ENCODE measurements around the gene NFATC1. TPM values are rescaled to one million over a fixed set of nuclear protein-coding genes. Genes with fewer than 3 reads are reported as not detected.
A peak's percentile ranks its signal among the peaks of the same experiment; 100 is the strongest.
"Not testable (repeated sequence)": the region's sequence is repeated elsewhere in the genome, so short reads cannot be mapped to it uniquely, and the experiment has no call there.

NFATC1 gene
- total RNA-seq, 2 experiments from 2014 or later = 77.8 to 79.4 TPM

DNA sequence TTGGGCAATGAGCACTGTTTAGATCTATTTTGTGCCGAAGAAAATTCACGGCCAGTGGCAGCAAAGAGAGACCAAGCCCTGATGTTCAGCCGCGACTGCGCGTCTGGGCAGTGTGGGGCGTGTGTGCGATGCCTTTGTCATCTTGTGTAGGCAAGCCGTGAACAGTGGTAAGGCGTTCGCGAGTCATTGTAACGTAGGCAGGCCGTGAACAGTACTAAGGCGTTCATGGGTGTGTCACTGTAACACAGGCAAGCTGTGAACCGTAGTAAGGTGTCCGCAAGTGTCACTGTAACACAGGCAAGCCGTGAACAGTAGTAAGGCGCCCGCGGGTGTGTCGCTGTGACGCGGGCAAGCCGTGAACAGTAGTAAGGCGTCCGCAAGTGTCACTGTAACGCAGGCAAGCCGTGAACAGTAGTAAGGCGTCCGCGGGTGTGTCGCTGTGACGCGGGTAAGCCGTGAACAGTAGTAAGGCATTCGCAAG is 99.9 kb downstream of the NFATC1 start:
- intact Hi-C loops (cut with micrococcal nuclease) = no loop called here
- no peak for DNase-seq
- CTCF ChIA-PET = no interaction called here
- H3K4me3 Mint-ChIP-seq = no peak overlapping the region
- H3K9me3 Mint-ChIP-seq = peaks cover 32% of the 10 kb centered on the region
- no peaks in the 10 kb centered on the region for H3K27me3 Mint-ChIP-seq (ENCODE audit: low read depth)
- H3K4me1 Mint-ChIP-seq (ENCODE audit: low read depth) = peaks cover 27% of the 10 kb centered on the region
- H3K36me3 Mint-ChIP-seq (ENCODE audit: low read depth) = peaks cover 61% of the 10 kb centered on the region
- no peak overlapping the region for H3K27ac Mint-ChIP-seq

DNA sequence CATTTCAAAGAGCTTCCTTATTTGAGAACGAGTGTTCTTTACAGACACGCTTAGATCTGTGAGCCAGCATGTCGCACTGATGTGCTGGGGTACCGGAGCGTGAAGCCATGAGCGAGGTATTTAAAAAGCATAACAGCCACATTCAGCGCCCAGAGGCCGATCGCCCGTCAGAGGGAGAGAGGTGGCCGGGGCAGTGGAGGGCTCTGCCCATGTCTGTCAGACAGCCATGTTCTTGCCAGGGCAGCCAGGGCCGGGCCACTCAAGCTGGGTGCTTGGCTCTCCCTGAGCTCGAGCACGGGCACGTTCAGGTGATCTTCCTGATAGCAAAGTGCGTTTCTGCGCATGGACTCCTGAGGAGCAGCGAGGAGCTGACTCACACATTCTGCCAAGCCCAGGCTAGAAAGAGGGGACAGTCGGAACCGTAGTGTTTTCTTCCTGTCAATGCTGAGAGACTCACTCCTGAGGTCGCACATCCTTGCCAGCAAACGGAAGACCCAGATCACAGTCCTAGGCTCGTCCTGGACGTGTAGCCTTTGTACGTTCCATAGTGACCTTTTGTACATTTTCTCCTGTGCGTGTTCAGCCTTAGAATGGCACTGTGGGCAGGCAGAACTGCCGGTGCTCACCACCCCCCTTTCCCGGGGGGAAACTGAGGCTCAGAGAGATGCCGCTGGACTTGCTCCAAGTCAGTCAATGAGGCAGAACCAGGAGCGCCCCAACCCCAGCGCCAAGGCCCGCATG is 100.7 kb downstream of the NFATC1 start:
- Mint-ChIP-seq H3K27ac (no peak overlapping the region), H3K4me1 (ENCODE audit: low read depth) (peaks cover 20% of the 10 kb centered on the region), H3K36me3 (ENCODE audit: low read depth) (peaks cover 61% of the 10 kb centered on the region), H3K4me3 (no peak overlapping the region), H3K9me3 (peaks cover 32% of the 10 kb centered on the region), H3K27me3 (ENCODE audit: low read depth) (no peaks in the 10 kb centered on the region)
- CTCF ChIA-PET = no interaction called here
- DNase-seq = no peak
- intact Hi-C loops (cut with micrococcal nuclease) = no loop called here

DNA sequence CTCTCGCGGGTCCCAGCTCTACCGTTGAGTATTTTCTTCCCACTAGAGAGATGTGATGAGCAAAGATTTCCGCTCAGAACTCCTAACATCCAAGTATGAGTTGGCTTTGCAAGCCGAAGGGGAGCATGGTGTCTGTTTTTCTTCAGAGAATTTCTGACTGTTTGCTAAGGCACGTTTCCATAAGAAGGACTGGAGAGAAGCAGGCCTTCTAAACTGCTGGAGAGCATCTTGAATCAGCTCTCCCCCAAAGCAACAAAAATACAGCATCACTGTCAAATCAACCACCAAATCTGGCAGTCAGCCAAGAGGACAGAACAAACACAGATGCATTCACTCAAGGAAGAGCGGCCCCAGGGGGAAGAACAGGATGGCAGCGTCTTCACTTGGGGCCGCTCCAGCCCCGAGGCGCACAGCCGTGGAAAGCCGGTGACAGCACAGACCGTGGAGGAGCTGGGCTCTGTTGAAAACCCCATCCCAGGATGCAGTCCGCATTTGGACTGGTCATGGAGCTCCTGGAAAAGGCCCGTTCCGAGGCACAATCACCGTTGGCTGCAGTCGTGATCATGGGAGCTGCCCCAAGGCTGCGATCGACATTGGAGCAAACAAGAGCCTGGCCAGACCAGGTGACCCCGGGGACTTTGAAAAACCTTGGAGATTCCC is 101.4 kb downstream of the NFATC1 start:
- CTCF ChIA-PET = no interaction called here
- no peak for DNase-seq
- peaks cover 58% of the 10 kb centered on the region for H3K36me3 Mint-ChIP-seq (ENCODE audit: low read depth)
- intact Hi-C loops (cut with micrococcal nuclease) = no loop called here
- H3K27me3 Mint-ChIP-seq (ENCODE audit: low read depth) = no peaks in the 10 kb centered on the region
- H3K4me1 Mint-ChIP-seq (ENCODE audit: low read depth) = peaks cover 15% of the 10 kb centered on the region
- H3K27ac Mint-ChIP-seq = no peak overlapping the region
- no peak overlapping the region for H3K4me3 Mint-ChIP-seq
- H3K9me3 Mint-ChIP-seq = peaks cover 32% of the 10 kb centered on the region

DNA sequence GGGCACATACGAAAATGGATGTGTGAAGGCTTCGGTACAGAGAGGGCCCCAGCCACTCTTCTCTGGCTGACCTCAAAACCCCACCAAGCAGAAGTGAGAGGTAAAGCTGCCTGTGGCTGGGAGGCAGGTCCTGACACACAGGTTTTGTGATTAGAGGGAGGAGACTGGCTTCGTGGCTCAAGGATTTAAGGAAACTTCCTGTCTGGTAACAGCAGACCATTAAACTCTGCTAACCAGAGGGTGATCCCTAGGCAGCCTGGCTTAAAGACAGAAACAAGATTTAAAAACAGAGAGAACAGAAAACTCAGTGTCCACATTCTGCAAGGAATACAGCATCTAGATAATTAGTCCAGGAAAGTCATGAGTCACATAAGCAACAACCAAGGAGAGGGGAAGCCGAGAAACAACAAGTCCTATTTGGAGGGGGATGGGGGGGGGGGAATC is 101.9 kb downstream of the NFATC1 start:
- intact Hi-C loops (cut with micrococcal nuclease) = no loop called here
- Mint-ChIP-seq H3K4me1 (ENCODE audit: low read depth) (peaks cover 17% of the 10 kb centered on the region), H3K36me3 (ENCODE audit: low read depth) (peaks cover 56% of the 10 kb centered on the region), H3K4me3 (no peak overlapping the region), H3K9me3 (peaks cover 32% of the 10 kb centered on the region), H3K27me3 (ENCODE audit: low read depth) (no peaks in the 10 kb centered on the region), H3K27ac (no peak overlapping the region)
- DNase-seq = no peak
- CTCF ChIA-PET = no interaction called here

DNA sequence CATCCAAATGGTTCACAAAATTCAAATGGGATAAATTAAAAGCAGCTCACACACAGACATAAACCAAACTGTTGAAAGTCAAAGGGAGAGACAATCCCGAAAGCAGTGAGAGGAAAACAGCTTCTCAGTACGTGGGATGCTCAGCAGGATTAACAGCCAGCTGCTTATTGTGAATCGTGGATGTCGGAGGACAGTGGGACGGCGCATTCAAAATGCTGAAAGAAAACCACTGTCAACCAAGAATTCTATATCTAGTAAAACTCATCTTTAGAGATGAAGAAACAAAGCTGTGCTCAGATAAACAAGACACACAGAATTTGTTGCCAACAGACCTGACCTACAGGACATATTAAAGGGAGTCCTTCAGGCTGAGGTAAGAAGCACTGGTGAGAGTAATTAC is 102.9 kb downstream of the NFATC1 start:
- Mint-ChIP-seq H3K36me3 (ENCODE audit: low read depth) (peaks cover 54% of the 10 kb centered on the region), H3K4me1 (ENCODE audit: low read depth) (peaks cover 26% of the 10 kb centered on the region), H3K27me3 (ENCODE audit: low read depth) (no peaks in the 10 kb centered on the region), H3K27ac (no peak overlapping the region), H3K4me3 (no peak overlapping the region), H3K9me3 (peaks cover 32% of the 10 kb centered on the region)
- intact Hi-C loops (cut with micrococcal nuclease) = no loop called here
- CTCF ChIA-PET = no interaction called here
- DNase-seq = no peak

DNA sequence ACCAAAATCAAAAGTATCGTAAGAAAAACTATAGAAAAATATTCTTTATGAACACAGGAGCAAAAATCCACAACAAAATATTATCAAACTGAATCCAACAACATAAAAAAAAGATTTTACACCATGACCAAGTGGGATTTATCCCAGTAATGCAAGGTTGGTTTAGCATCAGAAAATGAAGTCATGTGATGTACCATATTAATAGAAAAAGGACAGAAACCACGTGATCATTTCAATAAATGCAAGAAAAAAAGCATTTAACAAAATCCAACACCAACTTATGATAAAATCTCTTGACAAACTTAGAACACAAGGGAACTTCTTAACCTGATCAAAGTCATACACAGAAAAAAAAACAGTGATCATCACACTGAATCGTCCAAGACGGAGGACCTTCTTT is 105.3 kb downstream of the NFATC1 start:
- Mint-ChIP-seq H3K27me3 (ENCODE audit: low read depth) (no peaks in the 10 kb centered on the region), H3K36me3 (ENCODE audit: low read depth) (peaks cover 52% of the 10 kb centered on the region), H3K4me1 (ENCODE audit: low read depth) (peaks cover 39% of the 10 kb centered on the region), H3K9me3 (peaks cover 32% of the 10 kb centered on the region), H3K27ac (no peak overlapping the region), H3K4me3 (no peak overlapping the region)
- intact Hi-C loops (cut with micrococcal nuclease) = no loop called here
- DNase-seq = no peak
- CTCF ChIA-PET = no interaction called here

DNA sequence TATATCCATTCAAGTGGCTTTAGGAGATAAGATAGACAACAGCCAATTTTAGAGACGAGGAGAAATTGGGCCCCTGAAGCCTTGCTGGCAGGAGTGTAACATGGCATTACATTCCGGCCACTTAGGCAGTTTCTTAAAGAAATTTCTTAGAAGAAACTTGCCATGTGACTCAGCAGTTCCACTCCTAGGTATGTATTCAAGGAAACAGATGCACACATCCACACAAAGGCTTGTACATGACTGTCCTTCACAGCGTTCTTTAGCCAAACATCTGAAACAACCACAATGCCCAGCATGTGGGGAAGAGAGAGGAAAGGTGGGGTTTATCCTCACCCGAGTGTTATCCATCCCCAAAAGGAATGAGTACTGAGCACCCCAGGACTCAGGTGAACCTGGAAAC is 107.1 kb downstream of the NFATC1 start:
- H3K4me3 Mint-ChIP-seq = no peak overlapping the region
- H3K36me3 Mint-ChIP-seq (ENCODE audit: low read depth) = peaks cover 40% of the 10 kb centered on the region
- DNase-seq = no peak
- CTCF ChIA-PET = no interaction called here
- no peak overlapping the region for H3K27ac Mint-ChIP-seq
- intact Hi-C loops (cut with micrococcal nuclease) = no loop called here
- peaks cover 52% of the 10 kb centered on the region for H3K4me1 Mint-ChIP-seq (ENCODE audit: low read depth)
- H3K27me3 Mint-ChIP-seq (ENCODE audit: low read depth) = no peaks in the 10 kb centered on the region
- peaks cover 25% of the 10 kb centered on the region for H3K9me3 Mint-ChIP-seq

DNA sequence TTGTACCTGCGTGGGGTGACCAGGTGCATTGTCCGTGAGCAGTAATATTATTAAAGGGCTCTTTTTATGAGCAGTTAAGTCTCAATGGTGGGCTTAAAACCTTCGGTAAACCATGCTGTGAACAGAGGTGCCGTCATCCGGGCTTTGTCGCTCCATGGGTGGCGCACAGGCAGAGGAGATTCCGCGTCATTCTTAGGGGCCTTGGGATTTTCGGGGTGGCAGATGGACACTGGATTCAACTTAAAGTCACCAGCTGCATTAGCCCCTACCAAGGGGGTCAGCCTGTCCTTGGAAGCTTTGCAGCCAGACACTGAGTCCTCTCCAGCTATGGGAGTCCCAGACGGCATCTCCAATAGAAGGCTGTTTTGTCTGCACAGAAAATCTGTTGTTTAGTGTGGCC is 107.7 kb downstream of the NFATC1 start:
- CTCF ChIA-PET = interaction anchor here (0.7 to 1.5 kb wide), 2 partner anchors 15 to 20 kb away, joined by 3 to 5 read pairs; no protein-coding TSS in a partner anchor
- intact Hi-C loops (cut with micrococcal nuclease) = no loop called here
- Mint-ChIP-seq H3K36me3 (ENCODE audit: low read depth) (peaks cover 35% of the 10 kb centered on the region), H3K27ac (no peak overlapping the region), H3K27me3 (ENCODE audit: low read depth) (no peaks in the 10 kb centered on the region), H3K9me3 (peaks cover 19% of the 10 kb centered on the region), H3K4me3 (no peak overlapping the region), H3K4me1 (ENCODE audit: low read depth) (peaks cover 58% of the 10 kb centered on the region)
- DNase-seq = no peak

DNA sequence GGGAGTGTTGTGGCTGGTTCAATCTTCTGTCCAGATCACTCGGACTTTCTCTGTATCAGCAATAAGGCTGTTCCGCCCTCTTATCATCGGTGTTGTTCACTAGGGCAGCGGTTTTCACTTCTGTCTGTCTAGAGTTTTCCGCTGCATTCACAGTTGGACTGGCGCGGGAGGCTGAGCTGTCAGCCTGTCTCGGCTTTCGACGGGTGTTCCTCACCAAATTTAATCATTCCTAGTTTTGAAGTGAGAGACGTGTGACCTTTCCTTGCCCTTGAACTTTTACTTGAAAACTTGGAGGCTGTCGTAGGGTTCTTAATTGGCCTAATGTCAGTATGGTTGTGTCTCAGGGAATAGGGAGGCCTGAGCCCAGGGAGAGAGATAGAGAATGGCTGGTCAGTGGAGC is 108.3 kb downstream of the NFATC1 start:
- Mint-ChIP-seq H3K9me3 (peaks cover 14% of the 10 kb centered on the region), H3K36me3 (ENCODE audit: low read depth) (peaks cover 33% of the 10 kb centered on the region), H3K27ac (peak overlapping the region; percentile 75), H3K27me3 (ENCODE audit: low read depth) (no peaks in the 10 kb centered on the region), H3K4me1 (ENCODE audit: low read depth) (peaks cover 63% of the 10 kb centered on the region), H3K4me3 (no peak overlapping the region)
- no peak for DNase-seq
- CTCF ChIA-PET = interaction anchor here (0.7 to 1.5 kb wide), 3 partner anchors 14 to 99 kb away, joined by 3 to 5 read pairs (median 4); no protein-coding TSS in a partner anchor
- intact Hi-C loops (cut with micrococcal nuclease) = no loop called here

DNA sequence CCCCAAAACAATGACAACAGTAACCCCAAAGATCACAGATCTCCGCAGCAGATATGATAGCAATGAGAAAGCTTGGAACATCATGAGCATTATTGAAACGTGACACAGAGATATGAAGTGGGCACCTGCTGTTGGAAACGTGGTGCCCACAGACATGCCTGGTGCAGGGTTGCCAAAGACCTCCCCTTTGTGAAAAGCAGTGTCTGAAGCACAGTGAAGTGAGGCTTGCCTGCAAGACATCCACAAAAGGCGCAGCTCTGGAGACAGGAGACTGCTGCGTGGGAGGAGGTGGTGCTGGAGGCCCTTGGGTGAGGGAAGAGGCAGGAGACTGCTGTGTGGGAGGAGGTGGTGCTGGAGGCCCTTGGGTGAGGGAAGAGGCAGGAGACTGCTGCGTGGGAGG is 108.8 kb downstream of the NFATC1 start:
- H3K9me3 Mint-ChIP-seq; intact Hi-C loops (cut with micrococcal nuclease); H3K27me3 Mint-ChIP-seq (ENCODE audit: low read depth); DNase-seq; H3K4me3 Mint-ChIP-seq: not testable (repeated sequence)
- CTCF ChIA-PET = interaction anchor here (0.6 to 1.5 kb wide), 3 partner anchors 19 to 99 kb away, joined by 3 to 5 read pairs (median 4); no protein-coding TSS in a partner anchor
- Mint-ChIP-seq H3K4me1 (ENCODE audit: low read depth) (peaks cover 61% of the 10 kb centered on the region), H3K36me3 (ENCODE audit: low read depth) (peaks cover 29% of the 10 kb centered on the region), H3K27ac (peak overlapping the region; percentile 75)

DNA sequence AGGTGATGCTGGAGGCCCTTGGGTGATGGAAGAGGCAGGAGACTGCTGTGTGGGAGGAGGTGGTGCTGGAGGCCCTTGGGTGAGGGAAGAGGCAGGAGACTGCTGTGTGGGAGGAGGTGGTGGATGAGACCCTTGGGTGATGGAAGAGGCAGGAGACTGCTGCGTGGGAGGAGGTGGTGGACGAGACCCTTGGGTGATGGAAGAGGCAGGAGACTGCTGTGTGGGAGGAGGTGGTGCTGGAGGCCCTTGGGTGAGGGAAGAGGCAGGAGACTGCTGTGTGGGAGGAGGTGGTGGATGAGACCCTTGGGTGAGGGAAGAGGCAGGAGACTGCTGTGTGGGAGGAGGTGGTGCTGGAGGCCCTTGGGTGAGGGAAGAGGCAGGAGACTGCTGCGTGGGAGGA is 109.7 kb downstream of the NFATC1 start:
- H3K4me3 Mint-ChIP-seq; intact Hi-C loops (cut with micrococcal nuclease); H3K9me3 Mint-ChIP-seq; H3K27me3 Mint-ChIP-seq (ENCODE audit: low read depth); DNase-seq: not testable (repeated sequence)
- CTCF ChIA-PET = interaction anchor here (1.5 kb wide), 1 partner anchor 125 kb away, joined by 3 read pairs; no protein-coding TSS in a partner anchor
- Mint-ChIP-seq H3K4me1 (ENCODE audit: low read depth) (peaks cover 65% of the 10 kb centered on the region), H3K27ac (peak overlapping the region; percentile 89), H3K36me3 (ENCODE audit: low read depth) (peaks cover 26% of the 10 kb centered on the region)

DNA sequence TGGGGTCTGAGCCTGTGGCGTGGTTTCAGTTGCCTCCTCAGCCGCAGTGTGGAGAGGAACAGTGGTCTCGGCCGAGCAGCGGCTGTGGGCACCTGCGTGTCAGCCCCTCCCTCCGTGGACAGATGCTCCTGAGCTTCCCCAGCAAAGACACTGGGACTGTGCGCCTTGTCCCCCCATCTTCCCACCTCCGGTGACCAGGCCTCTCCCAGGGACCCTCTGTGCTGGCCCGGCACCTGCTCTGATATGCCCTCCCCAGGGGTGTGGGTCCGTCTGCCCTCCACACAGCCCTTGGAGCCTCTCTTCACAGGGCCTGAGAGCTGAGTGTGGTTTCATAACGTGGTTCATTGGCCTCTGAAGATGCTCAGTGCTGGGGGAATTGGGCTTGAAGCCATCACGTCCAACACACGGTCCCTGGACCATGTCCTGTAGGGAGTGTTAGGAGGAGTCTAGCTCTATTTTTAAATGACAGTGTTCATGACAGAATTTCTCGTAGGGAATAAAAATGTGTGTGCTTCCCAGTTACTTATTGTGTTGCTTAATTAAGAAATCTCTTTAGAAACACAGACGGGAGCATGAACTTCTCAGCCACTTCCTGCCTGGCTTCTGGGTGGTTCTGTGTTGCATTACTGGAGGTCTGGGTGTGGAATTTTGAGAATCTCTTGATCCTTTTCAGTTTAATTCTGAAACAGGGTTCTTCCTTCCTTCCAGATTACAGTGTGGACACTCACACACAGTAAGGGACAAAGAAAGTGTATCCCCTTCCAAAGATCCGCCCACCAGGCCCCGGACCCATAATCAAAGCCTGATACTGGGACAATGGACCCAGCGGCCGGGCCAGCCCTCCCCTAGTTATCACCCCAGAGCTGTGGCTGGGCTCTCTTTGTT is 110.7 kb downstream of the NFATC1 start:
- Mint-ChIP-seq H3K27me3 (ENCODE audit: low read depth) (no peaks in the 10 kb centered on the region), H3K36me3 (ENCODE audit: low read depth) (peaks cover 24% of the 10 kb centered on the region), H3K4me1 (ENCODE audit: low read depth) (peaks cover 65% of the 10 kb centered on the region), H3K9me3 (no peaks in the 10 kb centered on the region), H3K4me3 (peak overlapping the region; percentile 64), H3K27ac (peak overlapping the region; percentile 89)
- intact Hi-C loops (cut with micrococcal nuclease) = loop anchor here (1.0 to 2.0 kb wide), 3 partner anchors 10 to 16 kb away; no protein-coding TSS in a partner anchor
- CTCF ChIA-PET = interaction anchor here (1.5 kb wide), 1 partner anchor 126 kb away, joined by 3 read pairs; no protein-coding TSS in a partner anchor
- no peak for DNase-seq

Data from activated naive CD4-positive, alpha-beta T cell treated with anti-CD3 and anti-CD28 coated beads for 36 hours (primary cell).